HEK293 (cell line): Measurements from ENCODE around the gene C2orf72.

Experiments
- CTCF ChIA-PET: fragments of 350-600 bp; formaldehyde crosslinking; extraction: SDS; loops from one replicate; lab custom pipeline; 2021; ENCODE audit warnings: antibody characterized with exemption; lab: Yijun Ruan, JAX
- POLR2A ChIA-PET: fragments of 300-600 bp; formaldehyde crosslinking; extraction: SDS; loops from one replicate; lab custom pipeline; 2020; ENCODE audit warnings: antibody characterized with exemption, inconsistent platforms; lab: Yijun Ruan, JAX
- H3K27ac ChIP-seq: fragments of 200-500 bp; sonication (Bioruptor generic); 2 replicates; pipeline ENCODE4 v1.5.1; 2014; ENCODE audit warnings: low read depth, low read length, control low read depth, inconsistent platforms; ENCODE audit errors: extremely low read depth
- H3K36me3 ChIP-seq, 2 experiments: fragments of 200-500 bp in 1 of 2; sonication (Bioruptor generic) in 1 of 2; 1 replicate in 1 of 2; 2 replicates in 1 of 2; pipeline ENCODE4 v1.5.1; 2014 to 2017; ENCODE audit warnings: inconsistent platforms in 2 of 2, low read length in 2 of 2; ENCODE audit not compliant: control insufficient read depth in 2 of 2, insufficient read depth in 1 of 2
- H3K4me1 ChIP-seq: fragments of 200-500 bp; sonication (Bioruptor generic); 2 replicates; pipeline ENCODE4 v1.5.1; 2014; ENCODE audit warnings: mild to moderate bottlenecking, low read length, inconsistent platforms; ENCODE audit not compliant: control insufficient read depth, insufficient read depth
- H3K4me3 ChIP-seq: 2 replicates; pipeline ENCODE4 v1.5.1; 2011; ENCODE audit warnings: low read depth, mild to moderate bottlenecking, control low read depth, low read length, moderate library complexity
- H3K9me3 ChIP-seq: fragments of 200-500 bp; sonication (Bioruptor generic); 2 replicates; pipeline ENCODE4 v1.5.1; 2014; ENCODE audit warnings: low read depth, low read length, inconsistent platforms; ENCODE audit not compliant: control insufficient read depth, insufficient read depth
- GLIS1 ChIP-seq: fragments of 450-650 bp; formaldehyde crosslinking; IDR thresholded peaks from 2 replicates; pipeline ENCODE4 v1.5.1; 2016; ENCODE audit warnings: missing biosample characterization, missing genetic modification characterization
- IKZF3 ChIP-seq: fragments of 450-650 bp; IDR thresholded peaks from 2 replicates; pipeline ENCODE4 v1.5.0; 2018; ENCODE audit warnings: missing biosample characterization, mild to moderate bottlenecking, missing genetic modification characterization, moderate library complexity
- TSHZ1 ChIP-seq: fragments of 450-650 bp; formaldehyde crosslinking; IDR thresholded peaks from 2 replicates; pipeline ENCODE4 v1.5.1; 2016; ENCODE audit warnings: missing biosample characterization, missing genetic modification characterization, borderline replicate concordance
- WT1 ChIP-seq: fragments of 450-650 bp; formaldehyde crosslinking; IDR thresholded peaks from 2 replicates; pipeline ENCODE4 v1.5.1; 2016; ENCODE audit warnings: missing biosample characterization, missing genetic modification characterization
- ZBTB10 ChIP-seq: fragments of 450-650 bp; formaldehyde crosslinking; IDR thresholded peaks from 2 replicates; pipeline ENCODE4 v1.5.1; 2016; ENCODE audit warnings: missing biosample characterization, missing genetic modification characterization
- ZBTB21 ChIP-seq: fragments of 450-650 bp; formaldehyde crosslinking; IDR thresholded peaks from 2 replicates; pipeline ENCODE4 v1.5.1; 2017; ENCODE audit warnings: missing biosample characterization, missing genetic modification characterization
- ZFP41 ChIP-seq: fragments of 450-650 bp; formaldehyde crosslinking; IDR thresholded peaks from 2 replicates; pipeline ENCODE4 v1.5.1; 2016; ENCODE audit warnings: missing biosample characterization, missing genetic modification characterization, borderline replicate concordance
- ZNF132 ChIP-seq: fragments of 450-650 bp; formaldehyde crosslinking; IDR thresholded peaks from 2 replicates; pipeline ENCODE4 v1.5.1; 2017; ENCODE audit warnings: missing biosample characterization, missing genetic modification characterization, borderline replicate concordance
- ZNF175 ChIP-seq: fragments of 450-650 bp; formaldehyde crosslinking; IDR thresholded peaks from 2 replicates; pipeline ENCODE4 v1.5.1; 2016; ENCODE audit warnings: missing biosample characterization, missing genetic modification characterization
- ZNF24 ChIP-seq: fragments of 450-650 bp; formaldehyde crosslinking; IDR thresholded peaks from 2 replicates; pipeline ENCODE4 v1.5.1; 2016; ENCODE audit warnings: missing biosample characterization, missing genetic modification characterization
- ZNF391 ChIP-seq: fragments of 450-650 bp; formaldehyde crosslinking; IDR thresholded peaks from 2 replicates; pipeline ENCODE4 v1.5.1; 2016; ENCODE audit warnings: low read depth, missing biosample characterization, missing genetic modification characterization, borderline replicate concordance
- ZNF48 ChIP-seq: fragments of 450-650 bp; formaldehyde crosslinking; IDR thresholded peaks from 2 replicates; pipeline ENCODE4 v1.5.1; 2016; ENCODE audit warnings: missing biosample characterization, missing genetic modification characterization
- ZNF501 ChIP-seq: fragments of 450-650 bp; formaldehyde crosslinking; IDR thresholded peaks from 2 replicates; pipeline ENCODE4 v1.5.1; 2016; ENCODE audit warnings: missing biosample characterization, missing genetic modification characterization
- ZNF514 ChIP-seq: fragments of 450-650 bp; formaldehyde crosslinking; IDR thresholded peaks from 2 replicates; pipeline ENCODE4 v1.5.1; 2016; ENCODE audit warnings: missing biosample characterization, missing genetic modification characterization
- ZNF549 ChIP-seq: fragments of 450-650 bp; IDR thresholded peaks from 2 replicates; pipeline ENCODE4 v1.5.1; 2018; ENCODE audit warnings: missing biosample characterization, missing genetic modification characterization, mild to moderate bottlenecking, inconsistent platforms, moderate library complexity
- ZNF560 ChIP-seq: fragments of 450-650 bp; formaldehyde crosslinking; IDR thresholded peaks from 2 replicates; pipeline ENCODE4 v1.5.1; 2017; ENCODE audit warnings: missing biosample characterization, missing genetic modification characterization, borderline replicate concordance
- ZNF571 ChIP-seq: fragments of 450-650 bp; formaldehyde crosslinking; IDR thresholded peaks from 2 replicates; pipeline ENCODE4 v1.5.0; 2017; ENCODE audit warnings: missing biosample characterization, missing genetic modification characterization
- ZNF645 ChIP-seq: fragments of 450-650 bp; formaldehyde crosslinking; IDR thresholded peaks from 2 replicates; pipeline ENCODE4; 2016; ENCODE audit warnings: missing biosample characterization, missing genetic modification characterization
- ZNF677 ChIP-seq: fragments of 450-650 bp; IDR thresholded peaks from 2 replicates; pipeline ENCODE4 v1.5.0; 2018; ENCODE audit warnings: missing biosample characterization, mild to moderate bottlenecking, missing genetic modification characterization, moderate library complexity

Gene C2orf72

GRCh38 chr2:231053846-231054245 lies 16.5 kb downstream of the C2orf72 start:
- TF ChIP-seq WT1 (tag by site-specific recombination) (no peak), ZFP41 (tag by site-specific recombination) (no peak), ZNF677 (tag by site-specific recombination) (no peak), ZBTB10 (no peak), ZBTB21 (tag by site-specific recombination) (no peak), ZNF48 (tag by site-specific recombination) (no peak), ZNF549 (tag by site-specific recombination) (no peak), IKZF3 (no peak), ZNF132 (tag by site-specific recombination) (no peak), TSHZ1 (tag by site-specific recombination) (no peak), ZNF645 (tag by site-specific recombination) (no peak), ZNF560 (tag by site-specific recombination) (no peak), GLIS1 (no peak), ZNF571 (tag by site-specific recombination) (no peak), ZNF24 (tag by site-specific recombination) (no peak), ZNF514 (tag by site-specific recombination) (no peak), ZNF175 (tag by site-specific recombination) (no peak), ZNF391 (tag by site-specific recombination) (no peak), ZNF501 (no peak)
- TF ChIP-seq, all 188 proteins: peak for 0
- Histone ChIP-seq H3K9me3 (no peaks in the 10 kb centered on the region), H3K4me1 (peaks cover 4% of the 10 kb centered on the region; the same call in 1 of the 2 replicates), H3K27ac (no peak overlapping the region), H3K36me3 (no peaks in the 10 kb centered on the region), H3K4me3 (no peak overlapping the region)
- POLR2A ChIA-PET = no interaction called here
- CTCF ChIA-PET = interaction anchor here (1.4 to 2.1 kb wide), 3 partner anchors 9 to 95 kb away, joined by 3 to 6 read pairs (median 5); no protein-coding TSS in a partner anchor
